H1 (cell line): ENCODE measurements around the gene GOLGA6B.

Experiments used
- CTCF ChIP-seq, 3 experiments: IDR thresholded peaks; 1 replicate in 2 of 3; 2 replicates in 1 of 3; pipeline versions ENCODE4 v1.5.1 to v1.6.1; 2011; ENCODE audit warnings: low read length in 3 of 3, mild to moderate bottlenecking in 3 of 3, inconsistent platforms in 2 of 3, low read depth in 1 of 3, moderate library complexity in 1 of 3; ENCODE audit not compliant: insufficient read depth in 1 of 3; ENCODE audit errors: control extremely low read depth in 1 of 3
- EGR1 ChIP-seq: IDR thresholded peaks from 2 replicates; pipeline ENCODE4 v1.6.1; 2011; ENCODE audit warnings: low read depth, low read length, borderline replicate concordance
- HDAC6 ChIP-seq: IDR thresholded peaks from one replicate; pipeline ENCODE4 v1.7.1; 2012; ENCODE audit warnings: low read depth, mild to moderate bottlenecking, inconsistent platforms, low read length, moderate library complexity
- JUN ChIP-seq: IDR thresholded peaks from 2 replicates; pipeline ENCODE4 v1.6.1; 2011; ENCODE audit warnings: low read depth, mild to moderate bottlenecking, improper control_type of control experiment, low read length
- JUND ChIP-seq: IDR thresholded peaks from 2 replicates; pipeline ENCODE4 v1.6.1; 2011; ENCODE audit warnings: mild to moderate bottlenecking, improper control_type of control experiment, low read length
- POLR2A ChIP-seq, 2 experiments: IDR thresholded peaks; 1 replicate in 1 of 2; 2 replicates in 1 of 2; pipeline ENCODE4 v1.6.1; 2011; ENCODE audit warnings: low read depth in 2 of 2, low read length in 2 of 2, mild to moderate bottlenecking in 2 of 2; ENCODE audit errors: control extremely low read depth in 1 of 2
- POLR2AphosphoS5 ChIP-seq: IDR thresholded peaks from 2 replicates; pipeline ENCODE4 v1.6.1; 2011; ENCODE audit warnings: low read depth, low read length
- SIN3A ChIP-seq, 2 experiments: IDR thresholded peaks in 1 of 2; conservative IDR thresholded peaks in 1 of 2; 2 replicates each; pipeline ENCODE4 v1.6.1; 2011 to 2012; ENCODE audit warnings: low read length in 2 of 2, improper control_type of control experiment in 1 of 2, low read depth in 1 of 2, mild to moderate bottlenecking in 1 of 2
- SP1 ChIP-seq: IDR thresholded peaks from 2 replicates; pipeline ENCODE4 v1.6.1; 2011; ENCODE audit warnings: low read depth, low read length
- SUZ12 ChIP-seq: fragments of 200-600 bp; sonication (generic); IDR thresholded peaks from 2 replicates; pipeline ENCODE4 v1.6.1; 2012; ENCODE audit warnings: mild to moderate bottlenecking, inconsistent platforms, low read length, moderate library complexity, mixed read lengths
- TAF1 ChIP-seq: IDR thresholded peaks from 2 replicates; pipeline ENCODE4 v1.6.1; 2011; ENCODE audit warnings: mild to moderate bottlenecking, low read depth, low read length
- TBP ChIP-seq: IDR thresholded peaks from 2 replicates; pipeline ENCODE4 v1.6.1; 2011; ENCODE audit warnings: low read depth, low read length, improper control_type of control experiment
- YY1 ChIP-seq: IDR thresholded peaks from 2 replicates; pipeline ENCODE4 v1.6.1; 2011; ENCODE audit warnings: low read depth, mild to moderate bottlenecking, low read length
- TF ChIP-seq, protein P1 (sequence below): IDR thresholded peaks from 2 replicates; pipeline ENCODE4 v1.6.1; 2012; ENCODE audit warnings: low read length, inconsistent platforms

GRCh38 chr15:72682772-72683171 lies 28.3 kb downstream of the GOLGA6B start:
- TF ChIP-seq SUZ12 (no peak), JUN (no peak), CTCF (IDR thresholded peaks at IDR 0.05; ENCODE audit: control extremely low read depth in 1 of 3, insufficient read depth in 1 of 3, low read depth in 1 of 3, low read length in 3 of 3) (no peak), YY1 (no peak), TAF1 (no peak), EGR1 (no peak), TBP (no peak), JUND (no peak), SIN3A (conservative IDR thresholded peaks at IDR 0.05 in 1 of 2, IDR thresholded peaks at IDR 0.05 in 1 of 2; ENCODE audit: low read depth in 1 of 2, low read length in 2 of 2) (no peak), HDAC6 (no peak), POLR2AphosphoS5 (no peak), SP1 (no peak), POLR2A (IDR thresholded peaks at IDR 0.05; ENCODE audit: control extremely low read depth in 1 of 2, low read depth in 2 of 2, low read length in 2 of 2) (no peak)
- TF ChIP-seq, protein P1, sequence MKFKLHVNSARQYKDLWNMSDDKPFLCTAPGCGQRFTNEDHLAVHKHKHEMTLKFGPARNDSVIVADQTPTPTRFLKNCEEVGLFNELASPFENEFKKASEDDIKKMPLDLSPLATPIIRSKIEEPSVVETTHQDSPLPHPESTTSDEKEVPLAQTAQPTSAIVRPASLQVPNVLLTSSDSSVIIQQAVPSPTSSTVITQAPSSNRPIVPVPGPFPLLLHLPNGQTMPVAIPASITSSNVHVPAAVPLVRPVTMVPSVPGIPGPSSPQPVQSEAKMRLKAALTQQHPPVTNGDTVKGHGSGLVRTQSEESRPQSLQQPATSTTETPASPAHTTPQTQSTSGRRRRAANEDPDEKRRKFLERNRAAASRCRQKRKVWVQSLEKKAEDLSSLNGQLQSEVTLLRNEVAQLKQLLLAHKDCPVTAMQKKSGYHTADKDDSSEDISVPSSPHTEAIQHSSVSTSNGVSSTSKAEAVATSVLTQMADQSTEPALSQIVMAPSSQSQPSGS: no peak
